ENCODE data around the gene GAB4. TPM values are rescaled to one million over a fixed set of nuclear protein-coding genes. Genes with fewer than 3 reads are reported as not detected.
A peak's percentile ranks its signal among the peaks of the same experiment; 100 is the strongest.

The GAB4 gene
- total and polyA plus RNA-seq, 7 experiments from 2014 or later = 0.22 to 0.61 TPM; not detected in 5

- Mint-ChIP-seq H3K4me1 (peaks cover 0 to 8% (median 5%) of the 10 kb centered on the region in 7 donors), H3K27me3 (no peaks in the 10 kb centered on the region), H3K36me3 (no peaks in the 10 kb centered on the region), H3K4me3 (no peak overlapping the region), H3K27ac (no peak overlapping the region), H3K9me3 (no peaks in the 10 kb centered on the region)
- ATAC-seq = no peak
- H3K4me1 ChIP-seq (ENCODE audit: control insufficient read depth in 2 of 2, insufficient read depth in 2 of 2, low read length in 2 of 2) = no peaks in the 10 kb centered on the region
- H3K36me3 ChIP-seq (ENCODE audit: control insufficient read depth in 2 of 3, insufficient read depth in 3 of 3, low read length in 3 of 3) = no peaks in the 10 kb centered on the region
- POLR2A ChIA-PET = no interaction called here
- intact Hi-C loops (cut with micrococcal nuclease) = no loop called here
- CTCF ChIA-PET = no interaction called here
- H3K27ac ChIP-seq (ENCODE audit: low read depth, low read length) = no peak overlapping the region
- H3K27me3 ChIP-seq (ENCODE audit: control insufficient read depth in 2 of 2, insufficient read depth in 2 of 2, low read length in 2 of 2) = no peaks in the 10 kb centered on the region
- no peak for DNase-seq
- no peak overlapping the region for H3K4me3 ChIP-seq (ENCODE audit: low read length)
- H3K9me3 ChIP-seq (ENCODE audit: control insufficient read depth in 2 of 3, low read length in 3 of 3) = no peaks in the 10 kb centered on the region
These were observed 47.7 kb downstream of the GAB4 start for GRCh38 chr22:16960220-16960883.

GRCh38 chr22:16959345-16959930 lies 48.6 kb downstream of the GAB4 start:
- ATAC-seq (no peak), DNase-seq (no peak)
- H3K4me3 Mint-ChIP-seq = no peak overlapping the region
- Histone ChIP-seq H3K4me1 (ENCODE audit: control insufficient read depth in 2 of 2, insufficient read depth in 2 of 2, low read length in 2 of 2) (no peaks in the 10 kb centered on the region), H3K9me3 (ENCODE audit: control insufficient read depth in 2 of 3, low read length in 3 of 3) (no peaks in the 10 kb centered on the region), H3K27ac (ENCODE audit: low read depth, low read length) (no peak overlapping the region), H3K4me3 (ENCODE audit: low read length) (no peak overlapping the region), H3K36me3 (ENCODE audit: control insufficient read depth in 2 of 3, insufficient read depth in 3 of 3, low read length in 3 of 3) (no peaks in the 10 kb centered on the region), H3K27me3 (ENCODE audit: control insufficient read depth in 2 of 2, insufficient read depth in 2 of 2, low read length in 2 of 2) (no peaks in the 10 kb centered on the region)
- ChIA-PET CTCF (no interaction called here), POLR2A (no interaction called here)
- H3K27me3 Mint-ChIP-seq = no peaks in the 10 kb centered on the region
- intact Hi-C loops (cut with micrococcal nuclease) = no loop called here
- H3K9me3 Mint-ChIP-seq = no peaks in the 10 kb centered on the region
- peak overlapping the region in 1 of 9 donors; percentile 26 for H3K27ac Mint-ChIP-seq
- no peaks in the 10 kb centered on the region for H3K36me3 Mint-ChIP-seq
- H3K4me1 Mint-ChIP-seq = peaks cover 0 to 8% (median 5%) of the 10 kb centered on the region in 7 donors

GRCh38 chr22:16958475-16958874 lies 49.5 kb downstream of the GAB4 start:
- CTCF ChIA-PET = no interaction called here
- POLR2A ChIA-PET = no interaction called here
- Histone ChIP-seq H3K27ac (ENCODE audit: low read depth, low read length) (no peak overlapping the region), H3K4me3 (ENCODE audit: low read length) (no peak overlapping the region), H3K4me1 (ENCODE audit: control insufficient read depth in 2 of 2, insufficient read depth in 2 of 2, low read length in 2 of 2) (no peaks in the 10 kb centered on the region), H3K9me3 (ENCODE audit: control insufficient read depth in 2 of 3, low read length in 3 of 3) (no peaks in the 10 kb centered on the region), H3K27me3 (ENCODE audit: control insufficient read depth in 2 of 2, insufficient read depth in 2 of 2, low read length in 2 of 2) (no peaks in the 10 kb centered on the region), H3K36me3 (ENCODE audit: control insufficient read depth in 2 of 3, insufficient read depth in 3 of 3, low read length in 3 of 3) (no peaks in the 10 kb centered on the region)
- DNase-seq = no peak
- H3K4me3 Mint-ChIP-seq = no peak overlapping the region
- no peaks in the 10 kb centered on the region for H3K36me3 Mint-ChIP-seq
- H3K27ac Mint-ChIP-seq = no peak overlapping the region
- no peaks in the 10 kb centered on the region for H3K27me3 Mint-ChIP-seq
- H3K4me1 Mint-ChIP-seq = peaks cover 0 to 8% (median 5%) of the 10 kb centered on the region in 7 donors
- no peak for ATAC-seq
- intact Hi-C loops (cut with micrococcal nuclease) = no loop called here
- no peaks in the 10 kb centered on the region for H3K9me3 Mint-ChIP-seq

DNA sequence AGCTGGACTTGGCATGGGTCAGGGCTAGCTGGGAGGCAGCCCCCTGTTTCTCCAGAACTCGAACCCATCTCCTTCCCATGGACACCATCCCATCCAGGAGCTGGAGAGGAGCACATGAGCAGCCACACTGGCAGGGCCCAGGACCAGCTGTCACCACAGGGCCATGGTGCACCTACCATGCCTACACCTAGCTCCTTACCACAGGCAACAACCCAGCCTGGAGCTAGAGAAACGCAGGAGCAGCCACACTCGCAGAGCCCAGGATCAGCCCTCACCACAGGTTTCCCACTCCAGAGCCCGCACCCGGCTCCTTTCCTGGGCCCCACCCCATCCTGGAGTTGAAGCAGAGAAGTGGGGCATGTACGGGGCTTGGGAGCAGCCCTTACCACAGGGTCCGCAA lies 50.2 kb downstream of the GAB4 start:
- Mint-ChIP-seq H3K9me3 (no peaks in the 10 kb centered on the region), H3K27me3 (no peaks in the 10 kb centered on the region), H3K4me3 (no peak overlapping the region), H3K36me3 (no peaks in the 10 kb centered on the region), H3K27ac (peak overlapping the region in 1 of 9 donors; percentile 51), H3K4me1 (peaks cover 0 to 8% (median 5%) of the 10 kb centered on the region in 7 donors)
- H3K27ac ChIP-seq (ENCODE audit: low read depth, low read length) = no peak overlapping the region
- ATAC-seq = no peak
- no peaks in the 10 kb centered on the region for H3K9me3 ChIP-seq (ENCODE audit: control insufficient read depth in 2 of 3, low read length in 3 of 3)
- CTCF ChIA-PET = no interaction called here
- DNase-seq = no peak
- no peaks in the 10 kb centered on the region for H3K36me3 ChIP-seq (ENCODE audit: control insufficient read depth in 2 of 3, insufficient read depth in 3 of 3, low read length in 3 of 3)
- intact Hi-C loops (cut with micrococcal nuclease) = no loop called here
- H3K27me3 ChIP-seq (ENCODE audit: control insufficient read depth in 2 of 2, insufficient read depth in 2 of 2, low read length in 2 of 2) = no peaks in the 10 kb centered on the region
- POLR2A ChIA-PET = no interaction called here
- H3K4me1 ChIP-seq (ENCODE audit: control insufficient read depth in 2 of 2, insufficient read depth in 2 of 2, low read length in 2 of 2) = no peaks in the 10 kb centered on the region
- no peak overlapping the region for H3K4me3 ChIP-seq (ENCODE audit: low read length)

GRCh38 chr22:16956290-16956689 lies 51.7 kb downstream of the GAB4 start:
- no peak overlapping the region for H3K4me3 Mint-ChIP-seq
- no peaks in the 10 kb centered on the region for H3K36me3 Mint-ChIP-seq
- Histone ChIP-seq H3K27ac (ENCODE audit: low read depth, low read length) (no peak overlapping the region), H3K36me3 (ENCODE audit: control insufficient read depth in 2 of 3, insufficient read depth in 3 of 3, low read length in 3 of 3) (no peaks in the 10 kb centered on the region), H3K4me1 (ENCODE audit: control insufficient read depth in 2 of 2, insufficient read depth in 2 of 2, low read length in 2 of 2) (no peaks in the 10 kb centered on the region), H3K9me3 (ENCODE audit: control insufficient read depth in 2 of 3, low read length in 3 of 3) (no peaks in the 10 kb centered on the region), H3K4me3 (ENCODE audit: low read length) (no peak overlapping the region), H3K27me3 (ENCODE audit: control insufficient read depth in 2 of 2, insufficient read depth in 2 of 2, low read length in 2 of 2) (no peaks in the 10 kb centered on the region)
- DNase-seq (no peak), ATAC-seq (no peak)
- peaks cover 0 to 8% (median 5%) of the 10 kb centered on the region in 7 donors for H3K4me1 Mint-ChIP-seq
- POLR2A ChIA-PET = no interaction called here
- H3K27ac Mint-ChIP-seq = peak overlapping the region in 1 of 9 donors; percentile 57
- intact Hi-C loops (cut with micrococcal nuclease) = no loop called here
- peaks cover 0 to 2% (median 0%) of the 10 kb centered on the region in 5 donors for H3K27me3 Mint-ChIP-seq
- H3K9me3 Mint-ChIP-seq = peaks cover 0 to 1% (median 0%) of the 10 kb centered on the region in 11 donors
- CTCF ChIA-PET = no interaction called here

DNA sequence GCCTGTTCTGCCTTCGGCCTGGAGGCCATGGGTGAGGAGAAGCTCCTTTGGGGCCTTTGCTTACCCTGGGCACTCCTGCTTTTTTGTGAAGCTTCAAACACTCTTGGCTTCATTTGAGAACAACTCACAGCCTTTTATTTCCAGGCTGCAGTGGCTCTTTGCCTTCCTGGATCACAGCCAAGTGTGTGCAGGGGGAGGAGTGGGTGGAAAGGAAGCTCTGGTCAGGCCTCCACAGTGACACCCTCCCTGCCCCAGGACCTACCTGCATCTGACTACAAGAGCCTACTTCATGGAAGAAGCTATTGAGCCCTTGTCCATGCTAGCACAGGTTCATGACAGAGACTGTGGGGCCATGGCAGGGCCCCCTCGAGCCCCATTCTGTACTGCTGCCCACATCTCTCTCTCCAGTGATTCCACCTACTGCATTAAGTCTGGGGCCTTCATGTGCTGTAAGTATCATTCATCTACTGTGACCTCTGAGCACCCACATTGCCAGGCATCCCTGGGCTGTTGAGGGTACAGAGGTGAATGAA lies 52.3 kb downstream of the GAB4 start:
- Histone ChIP-seq H3K27ac (ENCODE audit: low read depth, low read length) (no peak overlapping the region), H3K27me3 (ENCODE audit: control insufficient read depth in 2 of 2, insufficient read depth in 2 of 2, low read length in 2 of 2) (no peaks in the 10 kb centered on the region), H3K9me3 (ENCODE audit: control insufficient read depth in 2 of 3, low read length in 3 of 3) (no peaks in the 10 kb centered on the region), H3K4me3 (ENCODE audit: low read length) (no peak overlapping the region), H3K4me1 (ENCODE audit: control insufficient read depth in 2 of 2, insufficient read depth in 2 of 2, low read length in 2 of 2) (no peaks in the 10 kb centered on the region), H3K36me3 (ENCODE audit: control insufficient read depth in 2 of 3, insufficient read depth in 3 of 3, low read length in 3 of 3) (no peaks in the 10 kb centered on the region)
- H3K4me3 Mint-ChIP-seq = no peak overlapping the region
- H3K27ac Mint-ChIP-seq = peak overlapping the region in 1 of 9 donors; percentile 57
- DNase-seq (peak in 2 of 9 donors; percentile 2 to 24), ATAC-seq (no peak)
- no peaks in the 10 kb centered on the region for H3K36me3 Mint-ChIP-seq
- H3K4me1 Mint-ChIP-seq = peaks cover 0 to 8% (median 5%) of the 10 kb centered on the region in 7 donors
- H3K9me3 Mint-ChIP-seq = peaks cover 0 to 1% (median 0%) of the 10 kb centered on the region in 11 donors
- CTCF ChIA-PET = no interaction called here
- peaks cover 0 to 2% (median 0%) of the 10 kb centered on the region in 5 donors for H3K27me3 Mint-ChIP-seq
- intact Hi-C loops (cut with micrococcal nuclease) = no loop called here
- POLR2A ChIA-PET = no interaction called here

DNA sequence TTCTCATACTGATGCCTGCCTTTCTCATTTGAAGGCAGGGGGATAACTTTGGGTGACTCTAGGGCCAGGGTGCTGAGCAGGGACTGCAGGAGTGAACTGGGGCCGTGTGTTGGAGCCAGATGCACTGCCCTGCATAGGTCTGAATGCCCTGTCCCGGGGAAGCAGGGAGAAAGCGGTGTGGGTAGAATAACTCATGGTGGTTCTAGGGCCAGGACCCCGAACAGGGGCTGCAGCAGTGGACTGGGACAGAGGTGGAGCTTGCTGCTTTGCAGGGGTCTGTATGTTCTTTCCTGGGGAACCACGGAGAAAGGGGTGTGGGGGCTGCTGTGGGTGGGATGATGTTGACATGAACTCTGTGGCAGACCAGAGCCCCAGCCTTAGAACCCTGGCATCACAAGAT lies 52.9 kb downstream of the GAB4 start:
- Histone ChIP-seq H3K27ac (ENCODE audit: low read depth, low read length) (no peak overlapping the region), H3K4me3 (ENCODE audit: low read length) (no peak overlapping the region), H3K36me3 (ENCODE audit: control insufficient read depth in 2 of 3, insufficient read depth in 3 of 3, low read length in 3 of 3) (no peaks in the 10 kb centered on the region), H3K27me3 (ENCODE audit: control insufficient read depth in 2 of 2, insufficient read depth in 2 of 2, low read length in 2 of 2) (no peaks in the 10 kb centered on the region), H3K9me3 (ENCODE audit: control insufficient read depth in 2 of 3, low read length in 3 of 3) (no peaks in the 10 kb centered on the region), H3K4me1 (ENCODE audit: control insufficient read depth in 2 of 2, insufficient read depth in 2 of 2, low read length in 2 of 2) (no peaks in the 10 kb centered on the region)
- ChIA-PET CTCF (no interaction called here), POLR2A (no interaction called here)
- DNase-seq (no peak), ATAC-seq (no peak)
- intact Hi-C loops (cut with micrococcal nuclease) = no loop called here
- no peaks in the 10 kb centered on the region for H3K36me3 Mint-ChIP-seq
- H3K27ac Mint-ChIP-seq = no peak overlapping the region
- H3K4me1 Mint-ChIP-seq = peaks cover 0 to 8% (median 5%) of the 10 kb centered on the region in 7 donors
- H3K27me3 Mint-ChIP-seq = peaks cover 0 to 2% (median 0%) of the 10 kb centered on the region in 5 donors
- peaks cover 0 to 1% (median 0%) of the 10 kb centered on the region in 11 donors for H3K9me3 Mint-ChIP-seq
- no peak overlapping the region for H3K4me3 Mint-ChIP-seq

Data from naive thymus-derived CD4-positive, alpha-beta T cell (primary cell).